Measurements from ENCODE around the gene MARS2.
"Not testable (repeated sequence)": the region's sequence is repeated elsewhere in the genome, so short reads cannot be mapped to it uniquely, and the experiment has no call there.

MARS2 gene

DNA sequence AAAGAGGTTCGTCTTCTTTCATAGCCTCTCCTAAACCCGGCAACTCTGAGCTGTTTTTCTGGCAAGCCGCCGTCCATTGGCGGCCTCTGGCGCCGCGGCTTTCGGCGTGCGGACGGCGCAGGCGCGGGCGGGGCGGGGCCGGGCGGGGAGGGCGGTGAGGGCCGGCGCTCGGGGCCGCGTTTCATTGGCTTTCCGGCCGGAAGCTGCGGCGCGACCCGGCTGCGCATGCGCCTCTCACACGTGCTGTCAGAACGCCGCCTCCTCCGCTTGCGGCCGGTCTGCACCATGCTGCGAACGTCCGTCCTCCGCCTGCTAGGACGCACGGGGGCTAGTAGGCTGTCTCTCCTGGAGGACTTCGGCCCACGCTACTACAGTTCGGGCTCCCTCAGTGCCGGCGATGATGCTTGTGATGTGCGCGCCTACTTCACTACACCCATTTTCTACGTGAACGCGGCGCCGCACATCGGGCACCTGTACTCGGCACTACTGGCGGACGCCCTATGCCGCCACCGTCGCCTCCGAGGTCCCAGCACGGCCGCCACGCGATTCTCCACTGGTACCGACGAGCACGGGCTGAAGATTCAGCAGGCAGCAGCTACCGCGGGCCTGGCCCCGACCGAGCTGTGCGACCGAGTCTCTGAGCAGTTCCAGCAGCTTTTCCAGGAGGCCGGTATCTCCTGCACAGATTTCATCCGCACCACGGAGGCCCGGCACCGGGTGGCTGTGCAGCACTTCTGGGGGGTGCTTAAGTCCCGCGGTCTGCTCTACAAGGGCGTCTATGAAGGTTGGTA lies at the start of gene MARS2:
MARS2 (plus strand) TSS at position 249 of the 791 bp plus-strand sequence; CDS start at position 286, 37 bp downstream.
- DNase-seq, result peak; percentile 26

- no peak for DNase-seq
Measured at GRCh38 chr2:197657562-197657961, 47.6 kb upstream of the MARS2 start.

DNA sequence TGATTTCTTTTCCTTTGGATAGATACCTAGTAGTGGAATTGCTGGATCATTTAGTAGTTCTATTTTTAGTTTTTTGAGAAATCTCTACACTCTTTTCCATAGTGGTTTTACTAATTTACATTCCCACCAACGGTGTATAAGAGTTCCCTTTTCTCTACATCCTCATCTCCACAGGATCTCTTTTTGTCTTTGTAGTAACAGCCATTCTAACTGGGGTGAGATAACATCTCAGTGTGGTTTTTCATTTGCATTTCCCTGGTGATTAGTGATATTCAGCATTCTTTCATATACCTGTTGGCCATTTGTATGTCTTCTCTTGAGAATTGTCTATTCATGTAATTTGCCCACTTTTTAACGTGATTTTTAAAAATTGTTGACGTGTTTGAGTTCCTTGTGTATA lies 43.5 kb upstream of the MARS2 start:
- no peak for DNase-seq

- no peak for DNase-seq
Measured at GRCh38 chr2:197666277-197666676, 38.9 kb upstream of the MARS2 start.

DNA sequence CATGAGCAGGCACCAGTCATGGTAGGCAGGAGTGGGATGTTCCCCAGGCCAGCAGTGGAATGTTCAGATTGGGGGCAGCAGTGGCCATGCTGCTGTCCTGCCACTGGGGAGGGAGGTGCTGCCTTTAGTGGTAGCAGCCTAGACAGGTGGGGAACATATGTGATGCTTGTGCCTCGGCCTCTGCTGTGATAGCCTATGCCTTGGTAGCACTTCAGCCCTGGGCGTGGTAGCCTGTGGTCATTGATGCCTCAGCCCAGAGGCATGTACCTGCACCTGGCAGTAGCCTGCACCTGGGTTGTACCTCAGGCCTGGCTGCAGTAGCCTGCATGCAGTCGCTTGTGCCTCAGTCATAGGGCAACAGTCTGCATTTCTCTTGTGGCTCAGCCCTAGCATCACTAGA lies 36.9 kb upstream of the MARS2 start:
- no peak for DNase-seq

DNA sequence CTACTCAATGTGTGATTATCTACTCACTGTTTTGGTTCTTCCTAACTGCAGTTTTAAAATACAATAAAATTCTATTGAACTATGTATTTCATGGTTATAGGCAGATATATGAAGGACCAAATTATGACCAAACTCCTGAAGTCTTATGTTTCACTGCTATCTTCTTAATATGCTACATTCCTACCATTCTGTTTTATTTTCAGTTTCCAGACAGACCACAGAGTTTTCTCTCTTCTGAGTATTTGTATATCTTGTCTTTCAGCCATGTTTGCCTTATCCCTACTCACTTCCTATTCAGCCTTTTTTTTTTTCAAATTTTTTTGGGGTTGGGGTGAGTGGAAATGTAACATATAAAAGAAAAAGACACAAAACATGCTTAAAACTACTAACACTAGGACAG lies 36.1 kb upstream of the MARS2 start:
- DNase-seq, result no peak

DNA sequence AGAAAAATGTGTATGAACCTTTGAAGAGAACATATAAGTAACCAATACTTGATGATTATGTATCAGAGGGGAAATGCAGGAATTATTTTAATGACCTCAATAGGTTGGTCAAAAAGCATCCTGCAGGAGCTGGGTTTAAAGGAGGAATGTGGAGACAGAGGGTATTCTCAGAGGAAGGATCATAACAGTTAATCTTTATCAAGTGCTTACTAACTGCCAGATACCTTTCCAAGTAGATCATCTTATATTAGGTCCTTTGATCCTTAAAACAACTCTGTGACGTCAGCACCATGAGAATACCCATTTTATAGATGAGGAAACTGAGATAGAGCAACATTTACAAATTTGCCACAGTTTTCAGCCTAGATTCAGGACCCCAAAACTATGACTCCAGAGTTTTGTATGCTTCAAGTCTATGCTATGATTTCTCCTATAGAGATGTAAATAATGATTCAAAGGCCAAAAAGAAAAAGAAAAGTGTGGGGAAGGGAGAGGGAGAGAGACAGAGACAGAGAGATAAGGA lies 32.7 kb upstream of the MARS2 start:
- DNase-seq, result no peak

DNA sequence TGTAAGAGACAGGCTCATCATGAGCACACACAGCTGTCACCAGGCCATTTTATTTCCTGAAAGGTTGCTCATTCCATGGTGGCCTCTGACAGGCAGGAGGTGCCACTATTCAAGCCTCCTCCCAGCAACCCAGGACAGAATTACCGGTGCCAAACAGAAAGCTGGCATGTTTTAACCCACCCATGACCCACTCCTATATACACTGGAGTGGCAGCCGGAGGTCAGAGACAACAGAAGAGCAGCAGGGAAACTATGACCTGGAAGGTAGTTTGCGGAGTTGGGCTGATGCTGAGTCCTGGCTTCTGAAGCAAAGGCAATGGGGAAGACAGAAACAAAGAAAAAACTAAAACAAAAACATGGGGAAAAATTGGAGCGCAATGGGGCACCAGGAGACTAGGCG lies 32.1 kb upstream of the MARS2 start:
- DNase-seq, result no peak

- DNase-seq, result no peak
Measured at GRCh38 chr2:197673606-197674005, 31.6 kb upstream of the MARS2 start.

- DNase-seq, result no peak
Measured at GRCh38 chr2:197674060-197674459, 31.1 kb upstream of the MARS2 start.

DNA sequence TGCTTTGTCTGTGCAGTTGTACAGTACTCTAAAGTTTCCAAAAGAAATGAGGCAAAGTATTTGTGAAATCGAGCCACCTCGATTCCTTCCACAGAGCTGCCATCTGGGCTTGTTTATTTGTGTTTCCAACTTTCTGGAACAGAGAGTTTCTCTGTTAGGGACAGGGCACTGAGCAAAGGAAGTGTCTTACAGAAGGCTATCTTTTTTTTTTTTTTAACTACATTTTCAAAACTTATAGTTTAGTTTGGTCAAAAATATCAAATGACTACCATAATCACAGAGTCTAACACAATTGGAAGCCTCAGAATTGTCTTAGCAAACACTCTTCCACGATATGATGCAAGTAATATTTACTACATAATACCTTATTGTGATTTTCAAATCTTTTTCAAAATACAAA lies 30.6 kb upstream of the MARS2 start:
- no peak for DNase-seq

DNA sequence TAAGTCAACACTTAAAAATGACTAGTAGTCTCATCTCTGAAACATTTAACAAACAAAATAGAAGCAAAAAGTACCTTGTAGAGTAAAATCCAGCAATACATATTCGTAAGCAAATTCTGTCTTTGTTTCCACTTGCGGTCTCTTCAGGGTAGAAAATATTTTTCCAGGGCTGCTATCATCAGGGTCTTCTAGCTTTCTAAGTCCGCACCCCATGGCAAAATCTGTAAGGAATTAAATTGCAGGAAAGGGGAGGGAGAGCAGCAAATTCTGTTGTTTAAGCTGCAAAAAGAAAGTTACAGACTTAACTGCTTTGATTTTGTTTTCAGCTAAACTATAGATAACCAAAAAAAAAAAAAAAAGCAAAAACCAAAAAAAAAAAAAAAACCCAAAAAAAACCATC lies 29.9 kb upstream of the MARS2 start, which contains the start of gene RFTN2:
RFTN2 (minus strand) TSS at position 342 of the 400 bp plus-strand sequence; CDS start at position 213, 129 bp downstream.
- DNase-seq, result no peak

GRCh38 chr2:197675711-197676188 lies 29.4 kb upstream of the MARS2 start:
- DNase-seq, result no peak

- DNase-seq, result no peak
Measured at GRCh38 chr2:197677056-197677455, 28.1 kb upstream of the MARS2 start.

DNA sequence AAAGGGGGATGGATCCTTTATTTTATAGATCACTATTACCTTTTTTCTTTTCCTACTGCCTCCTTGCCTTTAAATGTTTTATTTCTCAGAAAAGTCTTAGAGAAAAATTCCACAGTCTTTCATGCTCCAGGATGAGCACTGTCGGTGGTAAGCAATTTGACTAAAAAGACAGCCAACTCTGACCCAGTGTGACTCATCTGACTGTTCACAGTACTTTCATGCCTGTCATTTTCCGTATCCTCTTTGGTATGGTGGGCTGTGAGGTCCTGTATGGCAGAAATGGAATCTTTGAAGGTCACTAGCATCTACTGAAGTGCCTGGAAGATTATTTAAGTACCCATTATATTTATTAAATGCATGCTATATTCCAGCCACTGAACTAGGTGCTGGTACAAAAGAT lies 27.7 kb upstream of the MARS2 start:
- DNase-seq, result no peak

DNA sequence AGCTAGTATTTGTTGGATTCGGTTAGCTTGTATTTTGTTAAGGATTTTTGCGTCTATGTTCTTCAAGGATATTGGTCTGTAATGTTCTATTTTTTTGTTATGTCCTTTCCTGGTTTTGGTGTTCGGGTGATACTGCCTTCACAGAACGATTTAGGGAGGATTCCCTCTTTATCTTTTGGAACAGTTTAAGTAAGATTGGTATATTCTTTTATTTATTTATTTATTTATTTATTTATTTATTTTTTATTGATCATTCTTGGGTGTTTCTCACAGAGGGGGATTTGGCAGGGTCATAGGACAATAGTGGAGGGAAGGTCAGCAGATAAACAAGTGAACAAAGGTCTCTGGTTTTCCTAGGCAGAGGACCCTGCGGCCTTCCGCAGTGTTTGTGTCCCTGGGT lies 10.0 kb upstream of the MARS2 start:
- not testable (repeated sequence) for DNase-seq

DNA sequence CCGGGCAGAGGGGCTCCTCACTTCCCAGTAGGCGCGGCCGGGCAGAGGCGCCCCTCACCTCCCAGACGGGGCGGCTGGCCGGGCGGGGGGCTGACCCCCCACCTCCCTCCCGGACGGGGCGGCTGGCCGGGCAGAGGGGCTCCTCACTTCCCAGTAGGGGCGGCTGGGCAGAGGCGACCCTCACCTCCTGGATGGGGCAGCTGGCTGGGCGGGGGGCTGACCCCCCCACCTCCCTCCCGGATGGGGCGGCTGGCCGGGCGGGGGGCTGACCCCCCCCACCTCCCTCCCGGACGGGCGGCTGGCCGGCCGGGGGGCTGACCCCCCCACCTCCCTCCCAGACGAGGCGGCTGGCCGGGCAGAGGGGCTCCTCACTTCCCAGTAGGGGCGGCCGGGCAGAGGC lies 9.2 kb upstream of the MARS2 start:
- DNase-seq, result not testable (repeated sequence)

GRCh38 chr2:197696571-197696970 lies 8.6 kb upstream of the MARS2 start:
- not testable (repeated sequence) for DNase-seq

DNA sequence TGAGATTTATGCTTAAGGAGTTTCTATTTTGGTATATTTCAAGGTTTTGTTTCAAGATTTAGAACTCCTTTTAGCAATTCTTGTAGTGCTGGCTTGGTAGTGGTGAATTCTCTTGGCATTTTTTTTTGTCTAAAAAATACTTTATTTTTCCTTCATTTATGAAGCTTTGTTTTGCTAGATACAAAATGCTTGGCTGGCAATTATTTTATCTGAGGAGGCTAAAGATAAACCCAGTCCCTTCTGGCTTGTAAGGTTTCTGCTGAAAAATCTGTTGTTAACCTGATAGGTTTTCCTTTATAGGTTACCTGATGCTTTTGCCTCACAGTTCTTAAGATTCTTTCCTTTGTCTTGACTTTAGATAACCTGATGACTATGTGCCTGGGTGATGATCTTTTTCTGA lies 5.4 kb upstream of the MARS2 start:
- DNase-seq, result not testable (repeated sequence)

GRCh38 chr2:197700960-197701359 lies 4.2 kb upstream of the MARS2 start:
- no peak for DNase-seq

- DNase-seq, result no peak
Measured at GRCh38 chr2:197704434-197705120, 592 bp upstream of the MARS2 start.

DNA sequence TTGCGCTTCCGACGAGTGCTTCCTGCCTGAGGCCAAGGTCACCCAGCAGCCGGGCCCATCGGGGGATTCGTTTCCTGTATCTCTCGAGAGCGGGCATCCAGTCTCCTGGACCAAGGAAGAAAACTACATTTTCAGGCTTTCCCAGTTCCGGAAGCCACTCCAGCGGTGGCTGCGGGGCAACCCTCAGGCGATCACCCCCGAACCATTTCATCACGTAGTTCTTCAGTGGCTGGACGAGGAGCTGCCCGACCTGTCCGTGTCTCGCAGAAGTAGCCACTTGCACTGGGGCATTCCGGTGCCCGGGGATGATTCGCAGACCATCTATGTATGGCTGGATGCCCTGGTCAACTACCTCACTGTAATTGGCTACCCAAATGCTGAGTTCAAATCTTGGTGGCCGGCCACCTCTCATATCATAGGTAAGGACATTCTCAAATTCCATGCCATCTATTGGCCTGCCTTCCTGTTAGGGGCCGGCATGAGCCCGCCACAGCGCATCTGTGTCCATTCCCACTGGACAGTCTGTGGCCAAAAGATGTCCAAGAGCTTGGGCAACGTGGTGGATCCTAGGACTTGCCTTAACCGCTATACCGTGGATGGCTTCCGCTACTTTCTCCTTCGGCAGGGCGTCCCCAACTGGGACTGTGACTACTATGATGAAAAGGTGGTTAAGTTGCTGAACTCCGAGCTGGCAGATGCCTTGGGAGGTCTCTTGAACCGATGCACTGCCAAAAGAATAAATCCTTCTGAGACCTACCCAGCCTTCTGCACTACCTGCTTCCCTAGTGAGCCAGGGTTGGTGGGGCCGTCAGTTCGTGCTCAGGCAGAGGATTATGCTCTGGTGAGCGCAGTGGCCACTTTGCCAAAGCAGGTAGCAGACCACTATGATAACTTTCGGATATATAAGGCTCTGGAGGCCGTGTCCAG lies 1.0 kb downstream of the MARS2 start:
- DNase-seq, result no peak

DNA sequence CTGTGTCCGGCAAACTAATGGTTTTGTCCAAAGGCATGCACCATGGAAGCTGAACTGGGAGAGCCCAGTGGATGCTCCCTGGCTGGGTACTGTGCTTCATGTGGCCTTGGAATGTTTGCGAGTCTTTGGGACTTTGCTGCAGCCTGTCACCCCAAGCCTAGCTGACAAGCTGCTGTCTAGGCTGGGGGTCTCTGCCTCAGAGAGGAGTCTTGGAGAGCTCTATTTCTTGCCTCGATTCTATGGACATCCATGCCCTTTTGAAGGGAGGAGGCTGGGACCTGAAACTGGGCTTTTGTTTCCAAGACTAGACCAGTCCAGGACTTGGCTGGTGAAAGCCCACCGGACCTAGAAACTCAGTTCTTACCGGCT lies 1.7 kb downstream of the MARS2 start:
- no peak for DNase-seq

Measured in NCI-H524 treated with DMSO at 0.1 percent for 48 hours (cell line).